WTC11 (cell line): ENCODE measurements around the gene SPRED2. TPM values are rescaled to one million over a fixed set of nuclear protein-coding genes. Genes with fewer than 3 reads are reported as not detected.

ENCODE experiments used
- ATAC-seq: fragments of 200-7000 bp; cut with Tn5 transposase; 2 replicates; pipeline ENCODE4 v1.10.0; 2021; ENCODE audit warnings: mild to moderate bottlenecking, moderate library complexity
- CTCF ChIA-PET: fragments of 300-600 bp; sonication (Branson Sonifier 250); formaldehyde crosslinking; loops from one replicate; lab custom pipeline; 2021; ENCODE audit warnings: antibody characterized with exemption; lab: Charles Lee
- POLR2A ChIA-PET: fragments of 350-600 bp; sonication (Branson Sonifier 250); formaldehyde crosslinking; loops from one replicate; lab custom pipeline; 2021; ENCODE audit warnings: antibody characterized with exemption; lab: Charles Lee
- DNase-seq: peaks from one replicate; pipeline ENCODE4 v3.0.0; 2021; ENCODE audit warnings: low spot score
- H3K27ac Mint-ChIP-seq: 2 replicates; pipeline ENCODE4 v1.8.0; 2021; ENCODE audit warnings: mixed read lengths
- H3K27me3 Mint-ChIP-seq: 2 replicates; pipeline ENCODE4 v1.8.0; 2021; ENCODE audit warnings: low read depth, mild to moderate bottlenecking, moderate library complexity, mixed read lengths
- H3K36me3 Mint-ChIP-seq: 2 replicates; pipeline ENCODE4 v1.8.0; 2021; ENCODE audit warnings: mixed read lengths
- H3K4me1 Mint-ChIP-seq: 2 replicates; pipeline ENCODE4 v1.8.0; 2022; ENCODE audit warnings: mixed read lengths
- H3K4me3 Mint-ChIP-seq: 2 replicates; pipeline ENCODE4 v1.8.0; 2021; ENCODE audit warnings: mild to moderate bottlenecking, moderate library complexity, mixed read lengths
- H3K9me3 Mint-ChIP-seq: 2 replicates; pipeline ENCODE4 v1.8.0; 2021; ENCODE audit warnings: mixed read lengths
- AFF4 ChIP-seq: sonication (generic); formaldehyde crosslinking; IDR thresholded peaks from 2 replicates; pipeline ENCODE4 v1.8.1; 2023; ENCODE audit warnings: mild to moderate bottlenecking, missing genetic modification reagents, borderline replicate concordance
- CBFB ChIP-seq: sonication (generic); formaldehyde crosslinking; IDR thresholded peaks from 2 replicates; pipeline ENCODE4 v1.8.1; 2022; ENCODE audit warnings: mild to moderate bottlenecking, low read depth, missing genetic modification reagents
- CDX4 ChIP-seq: fragments of 250-450 bp; sonication (Bioruptor Pico); IDR thresholded peaks from 2 replicates; pipeline ENCODE4 v1.9.0; 2021; ENCODE audit warnings: moderate library complexity, mild to moderate bottlenecking, inconsistent platforms, borderline replicate concordance
- CTCF ChIP-seq: fragments of 200-600 bp; IDR thresholded peaks from 2 replicates; pipeline ENCODE4 v1.8.0; 2022; ENCODE audit warnings: antibody characterized with exemption
- ERG ChIP-seq: fragments of 250-450 bp; sonication (Bioruptor Pico); IDR thresholded peaks from 2 replicates; pipeline ENCODE4 v1.8.0; 2021; ENCODE audit warnings: mild to moderate bottlenecking
- ESRRA ChIP-seq: sonication (generic); formaldehyde crosslinking; IDR thresholded peaks from 2 replicates; pipeline ENCODE4 v1.8.1; 2022; ENCODE audit warnings: mild to moderate bottlenecking, missing genetic modification reagents, borderline replicate concordance
- FOXP1 ChIP-seq: sonication (generic); formaldehyde crosslinking; IDR thresholded peaks from 2 replicates; pipeline ENCODE4 v1.8.0; 2022; ENCODE audit warnings: missing genetic modification reagents, mild to moderate bottlenecking, moderate library complexity, borderline replicate concordance
- GTF2I ChIP-seq: fragments of 250-450 bp; sonication (Bioruptor Pico); conservative IDR thresholded peaks from 2 replicates; pipeline ENCODE4 v1.4.0; 2021; ENCODE audit warnings: mild to moderate bottlenecking
- HMGA2 ChIP-seq: fragments of 250-450 bp; sonication (Bioruptor Pico); IDR thresholded peaks from 2 replicates; pipeline ENCODE4 v1.4.0; 2021; ENCODE audit warnings: mild to moderate bottlenecking, moderate library complexity
- IRF1 ChIP-seq: sonication (generic); formaldehyde crosslinking; IDR thresholded peaks from 2 replicates; pipeline ENCODE4 v1.8.0; 2023; ENCODE audit warnings: missing genetic modification reagents
- MAX ChIP-seq: sonication (generic); formaldehyde crosslinking; IDR thresholded peaks from 2 replicates; pipeline ENCODE4 v1.8.0; 2022; ENCODE audit warnings: mild to moderate bottlenecking, missing genetic modification reagents
- MXD4 ChIP-seq: fragments of 250-450 bp; sonication (Bioruptor Pico); IDR thresholded peaks from 2 replicates; pipeline ENCODE4 v1.8.0; 2021; ENCODE audit warnings: mild to moderate bottlenecking, moderate library complexity, borderline replicate concordance
- MYBL2 ChIP-seq: sonication (generic); formaldehyde crosslinking; IDR thresholded peaks from 2 replicates; pipeline ENCODE4 v1.8.1; 2023; ENCODE audit warnings: mild to moderate bottlenecking, moderate library complexity, missing genetic modification reagents
- NFATC4 ChIP-seq: fragments of 250-450 bp; sonication (Bioruptor Pico); IDR thresholded peaks from 2 replicates; pipeline ENCODE4 v1.9.0; 2021; ENCODE audit warnings: mild to moderate bottlenecking
- NFE2L1 ChIP-seq: sonication (generic); formaldehyde crosslinking; IDR thresholded peaks from 2 replicates; pipeline ENCODE4 v1.8.1; 2023; ENCODE audit warnings: missing genetic modification reagents
- NFYB ChIP-seq: sonication (generic); formaldehyde crosslinking; conservative IDR thresholded peaks from 2 replicates; pipeline ENCODE4 v1.8.0; 2022; ENCODE audit warnings: low read depth, missing genetic modification reagents
- RELA ChIP-seq: sonication (generic); formaldehyde crosslinking; IDR thresholded peaks from 2 replicates; pipeline ENCODE4 v1.8.1; 2022; ENCODE audit warnings: missing genetic modification reagents, mild to moderate bottlenecking, borderline replicate concordance
- SMAD4 ChIP-seq: sonication (generic); formaldehyde crosslinking; IDR thresholded peaks from 2 replicates; pipeline ENCODE4 v1.8.0; 2022; ENCODE audit warnings: mild to moderate bottlenecking, missing genetic modification reagents
- SOX15 ChIP-seq: fragments of 250-450 bp; sonication (Bioruptor Pico); IDR thresholded peaks from 2 replicates; pipeline ENCODE4 v1.9.0; 2021; ENCODE audit warnings: mild to moderate bottlenecking
- STAT6 ChIP-seq: sonication (generic); formaldehyde crosslinking; conservative IDR thresholded peaks from 2 replicates; pipeline ENCODE4 v1.8.1; 2023; ENCODE audit warnings: mild to moderate bottlenecking, low read depth, missing genetic modification reagents, moderate library complexity
- ZBTB21 ChIP-seq: sonication (generic); formaldehyde crosslinking; IDR thresholded peaks from 2 replicates; pipeline ENCODE4 v1.8.1; 2023; ENCODE audit warnings: mild to moderate bottlenecking, missing genetic modification reagents, borderline replicate concordance
- ZNF317 ChIP-seq: sonication (generic); formaldehyde crosslinking; IDR thresholded peaks from 2 replicates; pipeline ENCODE4 v1.8.1; 2023; ENCODE audit warnings: low read depth, mild to moderate bottlenecking, moderate library complexity, missing genetic modification reagents, borderline replicate concordance
- total RNA-seq: library from RNA; stranded (reverse); gene quantifications from 3 replicates; pipeline ENCODE4 v1.2.3, GENCODE V29; 2021

The SPRED2 gene
- total RNA-seq, 1 experiment from 2014 or later = 34.1 TPM

- no peak for TF ChIP-seq AFF4 (CRISPR knock-in tag)
- TF ChIP-seq MXD4 (CRISPR knock-in tag) = no peak
- no peak for TF ChIP-seq STAT6
- TF ChIP-seq MYBL2 = no peak
- TF ChIP-seq RELA = no peak
These were observed 18.8 kb downstream of the SPRED2 start (continued) for GRCh38 chr2:65413610-65414009.

GRCh38 chr2:65413106-65413505 is 19.3 kb downstream of the SPRED2 start:
- Mint-ChIP-seq H3K4me1 (peaks cover 63% of the 10 kb centered on the region), H3K27ac (no peak overlapping the region; the same call in 1 of the 2 replicates), H3K9me3 (no peaks in the 10 kb centered on the region), H3K36me3 (no peaks in the 10 kb centered on the region), H3K27me3 (no peaks in the 10 kb centered on the region), H3K4me3 (no peak overlapping the region)
- TF ChIP-seq FOXP1 (CRISPR knock-in tag) (no peak), NFATC4 (no peak), MAX (CRISPR knock-in tag) (no peak), ZNF317 (CRISPR knock-in tag) (no peak), NFYB (CRISPR knock-in tag) (no peak), SMAD4 (no peak), ESRRA (CRISPR knock-in tag) (no peak), CBFB (CRISPR knock-in tag) (no peak), NFE2L1 (no peak), GTF2I (CRISPR knock-in tag) (no peak), ERG (CRISPR knock-in tag) (no peak), STAT6 (no peak), MYBL2 (no peak), IRF1 (CRISPR knock-in tag) (no peak), ZBTB21 (CRISPR knock-in tag) (no peak), HMGA2 (CRISPR knock-in tag) (no peak), SOX15 (CRISPR knock-in tag) (no peak), CDX4 (CRISPR knock-in tag) (no peak), CTCF (no peak)
- ATAC-seq = no peak
- POLR2A ChIA-PET = no interaction called here
- DNase-seq = no peak
- CTCF ChIA-PET = no interaction called here
